T-helper 22 cell (primary cell): ENCODE measurements around the gene ST7.

Experiments
- DNase-seq: peaks from one replicate; pipeline ENCODE4 v3.0.0-alpha.2; 2020; ENCODE audit warnings: low read depth

Gene ST7

DNA sequence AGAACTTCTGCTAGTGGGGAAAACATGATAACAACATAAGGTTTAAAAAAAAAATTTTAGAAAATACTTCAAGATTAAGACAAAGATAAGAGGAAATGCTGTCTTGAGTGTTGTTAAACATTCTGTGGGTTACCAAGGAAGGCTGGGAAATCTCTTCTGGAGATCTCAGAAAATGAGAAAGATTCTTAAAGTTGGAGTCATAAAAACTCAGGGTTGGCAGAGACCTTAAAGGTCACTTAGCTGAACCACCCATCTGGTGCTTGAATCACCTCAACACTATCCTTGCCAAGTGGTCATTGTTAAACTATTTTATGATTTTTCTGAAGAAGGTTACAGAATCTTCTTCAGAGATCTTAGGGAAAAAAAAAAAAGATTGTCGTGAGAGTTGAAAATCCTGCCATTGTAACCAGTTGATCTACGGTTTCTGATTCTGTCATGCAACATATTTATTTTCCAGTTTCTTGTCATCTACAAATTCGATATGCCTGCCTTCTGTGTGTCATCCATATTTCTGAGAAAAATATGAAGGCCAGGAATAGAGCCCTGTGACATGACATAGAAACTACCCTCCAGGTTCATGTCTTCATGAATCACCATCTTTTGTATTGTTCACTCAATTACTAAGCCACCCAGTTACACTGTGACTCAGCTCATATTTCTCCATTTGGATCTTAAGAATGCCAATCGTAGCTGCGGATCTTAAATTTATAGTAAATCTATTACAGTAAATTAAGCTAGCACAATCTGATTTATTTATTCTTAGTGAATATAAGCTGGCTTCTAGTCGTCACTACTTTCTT lies 179.2 kb downstream of the ST7 start:
- no peak for DNase-seq

DNA sequence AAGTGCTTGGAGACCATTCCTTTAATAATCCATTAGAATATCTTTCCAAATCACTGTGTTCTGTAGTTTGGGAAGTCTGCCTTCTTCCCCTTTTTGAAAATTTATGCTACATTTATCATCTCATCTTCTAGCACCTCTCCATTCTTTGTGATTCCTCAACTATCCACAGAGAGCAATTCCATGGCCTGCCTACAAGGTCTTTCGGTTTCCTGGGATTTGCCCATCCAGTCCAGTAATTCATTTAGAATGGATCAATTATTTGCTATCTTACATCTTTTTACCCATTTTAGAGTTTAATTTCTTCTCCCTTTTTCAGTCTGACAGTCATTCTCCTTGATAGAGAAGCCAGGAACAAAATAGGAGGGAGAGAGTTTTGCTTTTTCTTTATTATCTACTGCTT lies 179.8 kb downstream of the ST7 start:
- no peak for DNase-seq

DNA sequence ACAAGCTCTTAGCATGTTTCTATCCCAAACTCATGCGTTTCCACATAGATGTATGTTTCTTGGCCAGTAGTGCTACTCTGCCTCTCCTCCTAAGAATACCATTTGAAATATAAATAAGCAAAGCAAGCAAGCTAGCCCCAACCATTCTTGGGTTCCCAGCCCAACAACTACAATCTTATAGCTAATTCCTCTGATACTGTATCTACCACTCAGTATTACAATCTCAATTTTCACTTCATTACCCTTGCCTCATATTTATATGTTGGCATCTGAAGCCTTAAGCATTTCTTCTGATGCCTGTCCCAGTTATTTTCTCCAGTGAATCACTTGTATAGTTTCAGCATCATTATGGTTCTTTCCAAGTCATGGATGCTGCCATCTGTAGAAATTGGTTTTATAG lies 181.1 kb downstream of the ST7 start:
- DNase-seq = no peak

DNA sequence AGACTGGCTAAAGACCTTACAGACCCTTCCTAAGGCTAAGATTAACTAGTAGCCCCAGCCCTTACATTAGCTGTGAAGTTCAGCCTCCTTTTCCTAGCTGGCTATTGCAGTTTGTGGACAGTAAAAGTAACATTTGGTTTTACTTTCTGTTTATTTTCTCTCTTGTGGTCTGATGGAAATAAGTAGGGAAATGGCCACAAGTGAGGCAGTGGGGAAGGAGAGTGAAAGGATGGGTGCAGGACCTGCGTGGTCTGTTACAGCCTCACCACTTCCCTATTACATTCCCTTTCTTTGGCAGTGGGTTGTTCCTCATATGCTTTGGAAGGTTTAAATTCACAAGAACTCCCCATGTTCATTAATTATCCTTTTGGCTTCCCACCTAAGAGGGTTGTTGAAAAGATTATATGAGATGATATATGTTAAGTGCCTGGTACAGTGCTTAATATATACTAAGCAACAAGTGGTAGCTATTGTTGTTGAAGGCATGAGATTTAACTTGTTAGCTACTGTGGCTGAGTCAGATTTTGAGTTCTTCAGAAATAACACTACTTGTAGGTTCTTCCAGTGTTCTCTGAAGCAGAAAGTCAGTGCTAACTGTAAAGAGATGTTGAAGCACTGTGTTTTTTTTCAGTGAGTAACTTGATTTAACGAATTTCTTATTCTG lies 181.7 kb downstream of the ST7 start:
- no peak for DNase-seq

DNA sequence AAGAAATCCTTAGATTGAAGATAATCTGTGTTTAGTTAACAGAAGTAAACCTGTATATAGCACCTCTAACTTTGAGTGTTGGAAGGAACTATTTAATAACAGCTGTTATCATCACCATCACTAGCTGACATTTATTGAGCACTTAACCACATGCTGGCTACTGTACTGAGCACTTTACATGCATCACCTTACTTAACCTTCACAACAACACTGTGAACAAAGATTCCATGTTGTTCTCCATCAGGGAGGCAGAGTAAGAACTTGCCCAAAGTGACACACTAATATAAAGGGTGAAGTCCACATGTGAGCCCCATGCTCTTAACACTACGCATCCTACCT lies 182.2 kb downstream of the ST7 start:
- DNase-seq = no peak

DNA sequence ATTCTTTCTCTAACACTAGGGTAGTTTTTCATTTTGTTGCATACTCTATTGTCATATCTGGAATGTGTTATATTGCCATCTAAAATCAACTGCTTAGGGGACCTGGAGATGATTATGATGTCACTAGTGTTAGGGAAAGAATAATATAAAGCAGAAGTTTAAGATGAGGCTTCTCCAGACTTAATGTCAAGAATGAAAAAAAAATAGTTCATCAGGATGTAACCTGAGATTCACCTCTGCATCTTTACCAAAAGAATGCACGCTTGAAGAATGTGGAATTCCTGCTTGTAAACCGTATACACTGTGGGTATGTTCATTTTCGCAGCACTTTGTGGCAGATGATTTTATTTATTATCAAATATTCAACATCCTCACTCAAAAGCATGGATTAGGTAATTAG lies 184.6 kb downstream of the ST7 start:
- no peak for DNase-seq

DNA sequence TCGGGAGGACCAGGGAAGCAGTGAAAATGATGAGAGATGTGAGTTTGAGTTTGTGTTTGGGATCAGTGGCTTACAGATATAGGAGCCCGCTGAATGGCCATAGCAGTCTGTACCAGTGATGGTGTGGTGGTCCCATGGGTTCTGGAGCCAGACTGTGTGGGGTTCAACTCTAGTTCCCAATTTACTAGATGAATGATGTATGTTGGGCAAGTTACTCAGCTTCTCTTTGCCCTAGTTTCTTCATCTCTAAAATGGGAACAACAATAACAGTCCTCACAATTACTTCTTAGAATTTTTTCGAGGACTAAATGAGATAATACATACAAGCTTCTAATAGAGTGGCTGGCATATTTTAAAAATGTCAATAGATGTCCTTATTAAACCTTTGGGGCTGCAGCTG lies 185.2 kb downstream of the ST7 start:
- no peak for DNase-seq

DNA sequence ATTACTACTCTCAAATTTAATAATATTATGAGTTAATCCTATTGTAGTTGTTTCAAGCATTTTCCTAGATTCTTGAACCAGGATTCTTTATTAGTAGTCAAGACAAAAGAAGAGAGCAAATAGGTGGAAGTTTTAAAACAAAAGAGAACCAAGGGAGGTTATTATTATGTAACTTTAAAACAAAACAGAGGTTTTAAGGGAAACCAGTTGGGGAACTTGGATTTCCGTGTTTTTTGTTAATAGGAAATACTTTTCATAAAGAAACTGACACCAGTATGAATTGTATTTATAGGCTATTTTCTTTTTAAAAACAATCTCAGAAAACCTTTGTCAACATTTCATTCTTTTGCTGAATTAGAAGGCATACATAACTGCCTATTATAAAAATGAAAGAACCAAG lies 185.7 kb downstream of the ST7 start:
- no peak for DNase-seq

DNA sequence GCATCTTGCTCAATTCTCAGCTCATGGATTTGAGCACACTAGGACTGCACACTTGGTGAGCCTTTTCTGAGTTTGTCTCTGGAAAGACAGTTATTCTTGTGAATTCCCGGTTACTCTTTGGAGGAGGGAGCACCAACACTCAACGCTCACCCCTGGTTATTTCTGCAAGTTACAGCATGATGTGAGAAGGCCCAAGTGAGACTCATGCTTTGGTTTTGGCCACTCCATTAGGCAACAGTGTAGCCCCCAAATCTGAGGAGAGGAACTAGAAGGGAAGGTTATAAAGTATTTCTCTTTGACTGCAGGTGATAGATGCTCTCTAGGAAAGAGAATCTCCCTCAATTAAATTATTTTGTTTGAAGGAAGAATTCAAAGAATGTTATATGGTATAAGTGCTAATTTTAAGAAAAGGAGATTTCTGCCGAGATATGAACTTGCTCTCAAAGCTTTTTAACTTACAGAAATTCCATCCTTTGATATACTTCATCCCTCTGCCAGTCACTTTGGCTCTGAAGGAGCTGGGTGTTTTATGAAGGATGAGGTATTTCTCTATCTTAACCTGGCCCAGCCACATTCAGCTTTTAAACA lies 186.2 kb downstream of the ST7 start:
- DNase-seq = no peak

DNA sequence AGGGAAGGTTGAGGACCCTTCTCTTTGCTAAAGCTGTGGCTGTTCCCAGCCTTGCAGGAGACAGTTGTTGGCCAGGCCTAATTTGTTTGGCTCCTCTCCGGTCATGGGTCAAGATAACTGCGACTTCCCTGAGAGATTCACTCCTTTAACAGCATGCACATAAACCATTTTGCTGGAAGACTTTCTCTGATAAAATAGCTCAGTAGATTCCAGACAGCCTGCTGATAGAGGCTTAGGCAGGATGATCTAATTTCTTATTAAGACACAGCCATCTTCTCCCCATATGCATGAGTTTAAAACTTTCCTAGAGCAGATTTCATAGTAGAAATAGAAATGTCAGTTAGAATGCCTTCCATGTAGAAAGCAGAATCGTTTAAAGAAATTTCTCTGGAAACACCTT lies 187.6 kb downstream of the ST7 start:
- no peak for DNase-seq

DNA sequence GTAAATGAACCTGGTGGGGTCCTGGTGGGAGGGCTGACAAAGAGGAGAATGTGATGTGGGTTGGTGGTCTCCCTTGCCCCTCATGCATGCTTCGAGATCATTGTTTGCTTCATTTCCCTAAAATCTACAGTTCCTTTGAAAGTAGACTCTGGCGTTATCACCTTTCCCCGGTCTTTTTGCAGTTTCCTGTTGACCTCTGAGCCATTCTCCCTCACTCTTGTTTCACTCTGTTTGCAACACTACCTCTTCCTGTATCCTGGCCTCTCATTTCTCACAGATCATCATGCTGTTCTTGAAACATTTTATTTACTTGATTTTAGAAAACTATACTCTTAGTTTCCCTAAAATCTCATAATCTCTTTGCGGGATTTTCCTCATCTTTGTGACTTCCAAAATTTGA lies 189.8 kb downstream of the ST7 start:
- no peak for DNase-seq

DNA sequence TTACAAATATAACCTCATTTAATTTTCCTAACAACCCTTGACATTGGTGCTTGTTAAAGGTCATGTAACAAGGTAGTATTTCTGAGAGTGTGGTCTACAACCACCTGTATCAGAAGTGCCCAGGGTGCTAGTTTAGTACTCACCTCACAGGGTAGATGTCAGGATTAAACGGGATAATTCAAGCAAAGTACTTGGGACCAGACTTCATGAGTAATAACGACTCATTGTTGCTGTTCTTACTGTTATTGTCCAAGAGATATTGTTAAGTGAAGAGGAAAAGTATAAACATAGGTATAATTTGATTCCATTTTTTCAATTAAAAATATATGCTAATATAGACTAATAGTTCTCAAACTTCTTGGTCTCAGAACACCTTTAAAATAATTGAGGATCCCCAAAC lies 190.3 kb downstream of the ST7 start:
- DNase-seq = no peak

DNA sequence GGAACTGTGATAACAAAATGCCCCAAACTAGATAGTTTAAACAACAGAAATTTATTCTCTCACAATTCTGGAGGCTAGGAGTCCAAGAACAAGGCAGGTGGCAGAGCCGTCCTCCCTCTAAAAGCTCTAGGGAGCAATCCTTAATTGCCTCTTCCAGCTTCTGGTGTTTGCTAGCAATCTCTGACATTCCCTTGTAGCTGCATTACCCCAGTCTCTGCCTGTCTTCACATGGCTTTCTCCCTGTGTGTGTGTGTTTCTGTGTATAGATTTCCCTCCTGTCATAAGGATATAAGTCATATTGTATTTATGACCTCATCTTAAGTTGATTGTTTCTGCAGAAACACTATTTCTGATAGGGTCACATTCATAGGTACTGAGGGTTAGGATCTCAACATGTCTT lies 192.0 kb downstream of the ST7 start:
- no peak for DNase-seq

DNA sequence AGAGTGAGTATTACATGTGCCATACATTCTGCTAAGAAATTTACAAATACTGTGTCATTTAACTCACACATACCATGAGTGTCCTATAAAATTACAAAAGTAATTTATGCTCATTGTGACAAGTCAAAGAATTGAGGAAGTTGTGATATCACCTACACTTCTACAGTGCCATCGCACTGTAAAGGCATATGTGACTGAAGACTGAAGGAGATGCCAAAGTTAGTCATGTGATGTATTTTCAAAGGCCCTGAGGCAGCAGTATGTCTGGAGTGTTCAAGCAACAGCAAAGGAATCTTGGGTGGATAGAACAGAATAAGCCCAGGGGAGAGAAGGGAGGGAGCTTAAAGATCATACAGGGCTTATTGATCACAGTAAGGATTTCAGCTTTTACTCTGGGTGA lies 192.8 kb downstream of the ST7 start:
- DNase-seq = no peak

DNA sequence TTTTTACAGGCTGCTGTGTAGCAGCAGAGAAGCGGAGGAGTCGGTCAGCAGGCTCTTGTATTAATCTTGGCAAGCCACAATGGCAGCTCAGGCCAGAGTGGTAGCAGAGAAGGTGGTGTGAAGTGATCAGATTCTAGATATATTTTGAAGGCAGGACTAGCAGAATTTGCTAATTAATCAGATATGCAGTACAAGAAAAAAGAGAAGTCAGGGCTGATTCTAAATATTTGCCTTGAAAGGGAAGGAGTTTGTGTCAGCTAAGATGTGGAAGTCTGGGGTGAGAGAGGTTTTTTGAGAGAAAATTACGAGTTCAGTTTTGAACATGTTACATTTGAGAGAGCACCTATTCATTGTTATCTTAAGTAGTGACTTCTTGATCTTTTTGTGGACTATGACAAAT lies 193.2 kb downstream of the ST7 start:
- no peak for DNase-seq

DNA sequence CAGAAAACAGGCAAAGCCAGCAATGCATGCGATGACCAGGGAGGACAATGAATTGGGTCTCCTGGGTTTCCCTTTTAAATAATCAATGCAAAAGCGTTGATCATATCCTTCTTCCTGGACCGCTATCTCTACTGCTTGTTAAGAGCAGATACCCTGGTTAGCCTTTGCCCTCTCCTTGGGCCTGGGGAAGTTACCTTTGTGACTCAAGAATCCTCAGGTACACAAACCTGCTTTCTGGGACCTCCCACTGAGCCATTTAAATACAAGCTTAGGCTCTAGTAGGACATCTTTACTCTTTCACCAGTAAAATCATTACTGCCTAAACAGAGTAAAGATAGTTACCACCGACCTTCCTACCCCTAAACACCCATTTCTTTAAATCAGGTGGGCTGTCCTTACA lies 195.7 kb downstream of the ST7 start:
- DNase-seq = no peak

DNA sequence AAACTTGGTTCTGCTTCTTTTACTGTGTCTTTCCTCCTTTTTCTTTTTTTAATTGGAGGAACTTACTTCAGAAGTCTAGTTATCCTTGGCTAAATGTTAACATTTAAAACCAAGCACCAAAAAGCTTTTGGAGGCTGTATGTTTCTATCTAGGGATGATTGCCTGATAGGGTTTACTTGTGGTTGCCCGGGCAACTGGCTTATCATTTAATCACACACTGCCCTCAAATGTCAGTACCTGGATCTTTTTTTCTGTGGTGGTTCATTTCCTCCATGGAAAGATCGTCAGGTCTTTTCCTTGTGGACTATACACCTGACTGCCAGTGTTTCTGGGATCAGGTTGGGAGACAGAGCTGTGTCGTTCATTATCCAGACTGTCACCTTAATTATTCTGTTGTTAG lies 196.4 kb downstream of the ST7 start:
- DNase-seq = no peak

DNA sequence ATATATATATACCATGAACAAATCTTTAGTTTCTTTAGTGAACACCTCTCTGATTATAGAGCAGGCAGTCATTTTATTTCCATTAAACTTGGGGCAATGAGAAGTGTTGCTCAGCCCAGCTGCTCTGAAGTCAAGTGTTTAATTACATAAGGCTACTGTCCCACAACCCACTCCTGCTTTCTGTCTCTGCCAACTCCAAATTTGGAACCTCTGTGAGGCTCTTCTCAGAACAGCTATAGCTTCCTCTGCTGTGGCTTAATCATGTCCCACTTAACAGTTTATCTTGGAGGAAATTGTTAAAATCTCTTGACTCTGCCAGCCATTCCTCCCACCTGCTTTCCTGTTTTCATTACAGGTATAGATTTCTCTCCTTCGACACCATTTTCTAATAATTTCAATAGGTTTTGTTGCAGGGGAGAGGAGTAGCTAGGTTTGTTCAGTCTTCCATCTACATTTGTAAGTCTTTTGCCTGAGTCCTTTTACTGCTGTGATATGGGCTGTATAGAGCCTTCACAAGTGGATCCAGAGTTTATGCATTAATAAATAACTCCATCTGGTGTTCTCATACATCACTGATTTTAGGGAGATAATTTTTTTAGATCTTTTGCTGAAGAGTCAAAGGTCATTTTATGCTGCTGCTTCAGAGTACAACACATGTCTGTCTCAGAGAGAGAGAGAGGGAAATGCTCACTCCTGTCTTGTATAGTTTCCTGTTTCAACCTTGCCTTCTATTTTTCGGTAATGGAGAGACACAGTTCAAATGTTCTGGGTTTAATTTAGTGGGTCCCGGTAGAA lies 199.1 kb downstream of the ST7 start:
- no peak for DNase-seq

DNA sequence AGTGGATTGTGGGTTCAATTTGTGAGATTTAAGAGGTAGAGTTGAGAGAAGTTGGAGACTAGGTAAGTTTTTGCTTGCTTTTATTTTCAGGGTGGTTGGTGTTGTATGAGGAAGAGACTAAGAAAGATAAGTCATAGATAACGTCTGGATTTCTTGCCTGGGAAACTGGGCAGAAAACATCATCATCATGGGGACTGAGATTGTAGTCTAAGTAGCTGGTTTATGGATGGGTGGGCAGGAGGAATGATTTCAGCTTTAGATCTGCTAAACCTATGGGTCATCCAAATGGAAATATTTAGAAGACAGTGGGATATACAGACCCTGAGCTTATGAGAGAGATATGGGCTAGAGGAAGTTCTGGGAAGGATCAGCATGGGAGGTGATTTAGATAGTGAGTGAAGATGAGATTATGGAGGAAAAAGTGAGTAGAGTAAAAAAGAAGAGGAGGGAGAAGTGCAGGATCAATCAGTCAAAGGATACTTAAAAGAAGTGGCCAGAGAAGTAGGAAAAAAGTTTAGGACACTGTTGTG lies 199.8 kb downstream of the ST7 start:
- DNase-seq = no peak

DNA sequence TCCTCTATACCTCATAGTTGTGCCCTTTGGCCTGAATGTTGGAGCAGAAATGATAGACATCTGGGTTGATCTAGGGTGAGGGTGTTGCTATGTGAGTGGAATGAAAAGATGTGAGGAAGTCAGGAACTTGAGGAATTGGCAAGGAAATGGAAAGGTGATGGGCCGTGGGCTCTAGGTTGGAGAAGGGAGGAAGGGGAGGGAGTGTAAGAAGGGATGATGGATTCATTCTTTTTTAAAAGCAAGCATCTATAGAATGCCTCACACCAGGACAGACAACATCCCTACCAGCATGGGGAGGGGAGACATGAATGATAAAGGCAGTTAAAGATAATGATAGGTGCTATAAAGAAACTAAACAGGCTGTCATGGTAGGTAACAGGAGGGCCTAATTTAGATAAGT lies 201.4 kb downstream of the ST7 start:
- no peak for DNase-seq

DNA sequence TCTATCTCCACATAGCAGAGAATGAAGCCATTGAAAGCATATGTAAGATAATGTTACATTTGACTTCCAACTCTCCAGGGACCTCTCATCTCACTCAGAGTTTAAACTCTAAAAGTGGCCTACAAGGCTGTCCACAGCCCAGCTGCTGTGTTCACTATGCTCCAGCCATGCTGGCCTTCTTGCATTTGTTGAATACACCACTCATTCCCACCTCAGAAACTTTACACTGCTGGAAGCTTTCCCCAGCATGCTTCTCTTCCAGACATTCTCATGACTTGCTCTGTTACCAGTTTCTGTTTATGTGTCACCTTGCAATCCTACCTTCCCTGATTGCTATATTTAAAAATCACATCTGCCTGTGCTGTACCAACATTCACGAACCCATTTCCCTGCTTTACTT lies 202.4 kb downstream of the ST7 start:
- no peak for DNase-seq
